Measurements from ENCODE around the gene SGMS1. TPM values are rescaled to one million over a fixed set of nuclear protein-coding genes. Genes with fewer than 3 reads are reported as not detected.
"Not testable (repeated sequence)": the region's sequence is repeated elsewhere in the genome, so short reads cannot be mapped to it uniquely, and the experiment has no call there.

The SGMS1 gene
- total RNA-seq, 3 donors from 2014 or later (not counting 1 experiment from before 2014, with no cell fraction given): 24.5 to 32.7 (median 30.4) TPM

- no CpG with 5 or more reads among the region's 1 CpG for WGBS (ENCODE audit: insufficient coverage)
Observed at GRCh38 chr10:50358925-50359687, 264.6 kb downstream of the SGMS1 start.

GRCh38 chr10:50358411-50358810 is 265.3 kb downstream of the SGMS1 start:
- Histone ChIP-seq H3K27me3 (ENCODE audit: control insufficient read depth, insufficient read depth, low read length) (no peaks in the 10 kb centered on the region), H3K4me3 (ENCODE audit: low read length) (no peak overlapping the region), H3K4me1 (ENCODE audit: control insufficient read depth, insufficient read depth, low read length) (no peaks in the 10 kb centered on the region), H3K36me3 (ENCODE audit: control insufficient read depth, insufficient read depth, low read length) (no peaks in the 10 kb centered on the region), H3K27ac (ENCODE audit: low read length) (no peak overlapping the region), H3K9me3 (ENCODE audit: control insufficient read depth, insufficient read depth, low read length) (no peaks in the 10 kb centered on the region)
- TF ChIP-seq, protein P1, sequence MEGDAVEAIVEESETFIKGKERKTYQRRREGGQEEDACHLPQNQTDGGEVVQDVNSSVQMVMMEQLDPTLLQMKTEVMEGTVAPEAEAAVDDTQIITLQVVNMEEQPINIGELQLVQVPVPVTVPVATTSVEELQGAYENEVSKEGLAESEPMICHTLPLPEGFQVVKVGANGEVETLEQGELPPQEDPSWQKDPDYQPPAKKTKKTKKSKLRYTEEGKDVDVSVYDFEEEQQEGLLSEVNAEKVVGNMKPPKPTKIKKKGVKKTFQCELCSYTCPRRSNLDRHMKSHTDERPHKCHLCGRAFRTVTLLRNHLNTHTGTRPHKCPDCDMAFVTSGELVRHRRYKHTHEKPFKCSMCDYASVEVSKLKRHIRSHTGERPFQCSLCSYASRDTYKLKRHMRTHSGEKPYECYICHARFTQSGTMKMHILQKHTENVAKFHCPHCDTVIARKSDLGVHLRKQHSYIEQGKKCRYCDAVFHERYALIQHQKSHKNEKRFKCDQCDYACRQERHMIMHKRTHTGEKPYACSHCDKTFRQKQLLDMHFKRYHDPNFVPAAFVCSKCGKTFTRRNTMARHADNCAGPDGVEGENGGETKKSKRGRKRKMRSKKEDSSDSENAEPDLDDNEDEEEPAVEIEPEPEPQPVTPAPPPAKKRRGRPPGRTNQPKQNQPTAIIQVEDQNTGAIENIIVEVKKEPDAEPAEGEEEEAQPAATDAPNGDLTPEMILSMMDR (IDR thresholded peaks at IDR 0.05): no peak
- Mint-ChIP-seq H3K9me3 (no peaks in the 10 kb centered on the region), H3K27ac (no peak overlapping the region), H3K27me3 (ENCODE audit: low read depth in 2 of 2) (no peaks in the 10 kb centered on the region), H3K4me3 (no peak overlapping the region), H3K4me1 (peaks cover 23 to 24% of the 10 kb centered on the region in 2 donors), H3K36me3 (peaks cover 6% of the 10 kb centered on the region)
- intact Hi-C loops (cut with micrococcal nuclease): no loop called here
- ATAC-seq (no peak), DNase-seq (no peak)
- WGBS (ENCODE audit: insufficient coverage): 97% methylated on average over 2 of the region's 2 CpGs

More at GRCh38 chr10:50358925-50359687, 264.6 kb downstream of the SGMS1 start:
- Mint-ChIP-seq H3K4me3 (no peak overlapping the region), H3K9me3 (no peaks in the 10 kb centered on the region), H3K36me3 (peaks cover 6% of the 10 kb centered on the region), H3K27me3 (ENCODE audit: low read depth in 2 of 2) (no peaks in the 10 kb centered on the region), H3K4me1 (peaks cover 24 to 29% of the 10 kb centered on the region in 2 donors), H3K27ac (no peak overlapping the region)
- Histone ChIP-seq H3K36me3 (ENCODE audit: control insufficient read depth, insufficient read depth, low read length) (no peaks in the 10 kb centered on the region), H3K27ac (ENCODE audit: low read length) (no peak overlapping the region), H3K4me1 (ENCODE audit: control insufficient read depth, insufficient read depth, low read length) (no peaks in the 10 kb centered on the region), H3K4me3 (ENCODE audit: low read length) (no peak overlapping the region), H3K9me3 (ENCODE audit: control insufficient read depth, insufficient read depth, low read length) (no peaks in the 10 kb centered on the region), H3K27me3 (ENCODE audit: control insufficient read depth, insufficient read depth, low read length) (no peaks in the 10 kb centered on the region)
- TF ChIP-seq, protein P1 (IDR thresholded peaks at IDR 0.05): no peak
- ATAC-seq (no peak), DNase-seq (no peak)
- intact Hi-C loops (cut with micrococcal nuclease): no loop called here

GRCh38 chr10:50356481-50356832 is 267.3 kb downstream of the SGMS1 start:
- intact Hi-C loops (cut with micrococcal nuclease): not testable (repeated sequence)

GRCh38 chr10:50355693-50356480 is 267.9 kb downstream of the SGMS1 start:
- H3K9me3 ChIP-seq (ENCODE audit: control insufficient read depth, insufficient read depth, low read length); DNase-seq; H3K4me3 Mint-ChIP-seq; H3K4me1 ChIP-seq (ENCODE audit: control insufficient read depth, insufficient read depth, low read length); H3K9me3 Mint-ChIP-seq; H3K27me3 ChIP-seq (ENCODE audit: control insufficient read depth, insufficient read depth, low read length); H3K27ac ChIP-seq (ENCODE audit: low read length); H3K27ac Mint-ChIP-seq; intact Hi-C loops (cut with micrococcal nuclease); ATAC-seq; H3K36me3 ChIP-seq (ENCODE audit: control insufficient read depth, insufficient read depth, low read length); H3K36me3 Mint-ChIP-seq; H3K27me3 Mint-ChIP-seq (ENCODE audit: low read depth in 2 of 2); H3K4me3 ChIP-seq (ENCODE audit: low read length): not testable (repeated sequence)
- peaks cover 17 to 22% of the 10 kb centered on the region in 2 donors for H3K4me1 Mint-ChIP-seq
- WGBS (ENCODE audit: insufficient coverage): 96% methylated on average over 29 of the region's 33 CpGs

More at GRCh38 chr10:50356481-50356832, 267.3 kb downstream of the SGMS1 start:
- H3K36me3 ChIP-seq (ENCODE audit: control insufficient read depth, insufficient read depth, low read length); DNase-seq; H3K36me3 Mint-ChIP-seq; ATAC-seq; H3K27ac ChIP-seq (ENCODE audit: low read length); H3K4me3 ChIP-seq (ENCODE audit: low read length); H3K4me1 ChIP-seq (ENCODE audit: control insufficient read depth, insufficient read depth, low read length); H3K27me3 ChIP-seq (ENCODE audit: control insufficient read depth, insufficient read depth, low read length); H3K27ac Mint-ChIP-seq; H3K9me3 Mint-ChIP-seq; H3K4me3 Mint-ChIP-seq; H3K27me3 Mint-ChIP-seq (ENCODE audit: low read depth in 2 of 2); H3K9me3 ChIP-seq (ENCODE audit: control insufficient read depth, insufficient read depth, low read length): not testable (repeated sequence)
- WGBS (ENCODE audit: insufficient coverage): no CpG with 5 or more reads among the region's 1 CpG
- H3K4me1 Mint-ChIP-seq: peaks cover 14 to 23% of the 10 kb centered on the region in 2 donors
